ENCODE data around the gene CYSTM1. TPM values are rescaled to one million over a fixed set of nuclear protein-coding genes. Genes with fewer than 3 reads are reported as not detected.

CYSTM1 gene
- total and polyA plus RNA-seq, 2 donors (not counting 1 experiment from before 2014, with no cell fraction given): 6.2 to 17.0 TPM

DNA sequence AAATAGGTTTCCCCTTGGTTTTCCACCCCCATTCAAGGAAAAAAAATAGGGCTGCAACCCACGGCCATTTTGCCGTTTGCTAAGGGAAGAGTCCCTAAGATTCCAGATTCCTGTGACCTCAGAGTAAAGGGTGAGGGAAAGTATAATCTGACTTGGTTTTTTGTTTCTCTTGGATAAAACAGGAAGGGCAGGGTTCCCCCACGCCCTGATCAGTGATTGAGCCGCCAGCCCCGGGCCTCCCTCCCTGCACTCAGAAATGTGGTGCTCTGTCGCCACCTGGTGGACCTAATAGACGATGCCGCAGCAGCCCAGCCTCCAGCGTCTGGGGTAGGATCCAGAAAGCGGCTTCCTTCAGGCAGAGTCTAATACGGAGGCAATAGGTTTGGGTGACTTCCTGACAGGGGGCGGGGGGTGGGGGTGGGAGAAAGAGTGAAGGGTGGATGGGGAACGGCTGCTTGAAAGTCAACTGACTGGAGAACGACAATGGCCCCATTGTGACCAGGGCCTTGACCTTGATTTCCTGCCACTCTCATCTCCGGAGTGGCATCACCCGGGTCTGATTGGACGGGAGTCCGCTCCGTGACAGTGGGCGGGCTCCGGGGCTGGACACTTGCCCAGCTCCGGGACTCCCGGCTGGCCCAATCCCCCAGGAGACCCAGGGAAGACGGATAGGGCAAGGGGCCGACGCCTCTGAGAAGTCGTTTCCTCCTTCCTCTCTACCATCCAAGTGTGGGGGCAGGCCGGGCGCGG lies 17.8 kb upstream of the CYSTM1 start:
- ChIA-PET POLR2A (no interaction called here), CTCF (interaction anchor here (0.6 to 23.0 kb wide), 10 partner anchors 13 to 1204 kb away, joined by 3 to 513 read pairs (median 4); no protein-coding TSS in a partner anchor)
- intact Hi-C loops (cut with micrococcal nuclease): loop anchor here (1.0 kb wide), 4 partner anchors 13 to 370 kb away; partner anchors contain the start of gene CYSTM1
- peak; percentile 100 for ATAC-seq (ENCODE audit: low read depth)
- WGBS (ENCODE audit: insufficient coverage): 9% methylated on average over 29 of the region's 30 CpGs
- Mint-ChIP-seq H3K27me3 (no peaks in the 10 kb centered on the region), H3K27ac (no peak overlapping the region), H3K4me3 (peak overlapping the region; percentile 68), H3K4me1 (peaks cover 9% of the 10 kb centered on the region), H3K9me3 (ENCODE audit: insufficient read depth) (no peaks in the 10 kb centered on the region)
- no peaks in the 10 kb centered on the region for H4K20me1 ChIP-seq (ENCODE audit: control insufficient read depth, insufficient read depth, low read length, poor library complexity, severe bottlenecking)
- H3K27me3 ChIP-seq (replicated peaks in 1 of 4; ENCODE audit: control extremely low read depth in 1 of 4, control insufficient read depth in 3 of 4, insufficient read depth in 4 of 4, low read length in 3 of 4): no peaks in the 10 kb centered on the region
- H3K27ac ChIP-seq (ENCODE audit: low read length in 2 of 2): no peak overlapping the region
- peak overlapping the region; percentile 23 for H3K9ac ChIP-seq (ENCODE audit: low read length)
- DNase-seq: peak; percentile 89
- peak overlapping the region; percentile 66 for H2AFZ ChIP-seq (ENCODE audit: insufficient read depth, low read depth, low read length, poor library complexity, severe bottlenecking)
- H3K79me2 ChIP-seq (ENCODE audit: control insufficient read depth, insufficient read depth, low read length): no peaks in the 10 kb centered on the region
- peak overlapping the region; percentile 63 for H3K4me2 ChIP-seq (replicated peaks; ENCODE audit: low read depth, low read length, poor library complexity, severe bottlenecking)
- TF ChIP-seq EZH2 (IDR thresholded peaks at IDR 0.05; ENCODE audit: borderline replicate concordance, insufficient read depth, low read depth, low read length, poor library complexity, severe bottlenecking) (no peak), CTCF (IDR thresholded peaks at IDR 0.05) (peak; percentile 88)
- no peaks in the 10 kb centered on the region for H3K36me3 ChIP-seq (replicated peaks in 1 of 2; ENCODE audit: control extremely low read depth in 1 of 2, control insufficient read depth in 1 of 2, extremely low read depth in 1 of 2, insufficient read depth in 2 of 2, low read length in 1 of 2)
- H3K9me3 ChIP-seq (ENCODE audit: control extremely low read depth in 1 of 3, control insufficient read depth in 2 of 3, insufficient read depth in 1 of 3, low read length in 2 of 3): no peaks in the 10 kb centered on the region
- H3K4me3 ChIP-seq (ENCODE audit: control extremely low read depth in 1 of 5, extremely low read depth in 1 of 5, insufficient read depth in 1 of 5, low read depth in 2 of 5, low read length in 4 of 5): peak overlapping the region in 3 of 5 experiments; percentile 1 to 26 (median 20)
- peaks cover 7 to 17% of the 10 kb centered on the region in 2 donors for H3K4me1 ChIP-seq (ENCODE audit: control insufficient read depth in 2 of 2, insufficient read depth in 2 of 2, low read length in 2 of 2)

All from B cell (primary cell).